ENCODE results near the gene LCORL.

Gene LCORL

DNA sequence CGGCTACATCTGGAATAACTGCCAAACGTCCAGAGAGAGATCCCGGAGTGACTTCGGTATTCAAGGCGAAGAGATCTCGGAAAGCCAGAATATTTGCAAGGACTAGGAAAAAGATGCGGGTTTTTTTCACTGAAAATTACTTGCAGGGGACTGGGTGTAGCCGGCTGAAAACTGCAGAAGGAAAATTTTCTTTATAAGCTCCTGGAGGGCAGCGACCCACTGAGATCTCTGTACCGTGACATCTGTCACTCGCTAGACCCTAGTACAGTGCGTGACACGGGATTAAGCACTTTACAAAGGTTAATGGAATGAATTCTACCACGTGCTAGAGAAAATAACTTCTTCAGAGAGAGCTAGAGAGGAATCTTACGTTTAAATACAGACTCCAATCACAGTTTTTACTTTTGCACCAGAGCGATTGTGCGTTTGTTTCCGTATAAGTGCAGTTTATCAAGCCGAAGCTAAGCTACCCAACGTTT is 1.1 kb upstream of the LCORL start:
- DNase-seq (ENCODE audit: low read depth, low spot score), result no peak
- TF ChIP-seq, protein P1, sequence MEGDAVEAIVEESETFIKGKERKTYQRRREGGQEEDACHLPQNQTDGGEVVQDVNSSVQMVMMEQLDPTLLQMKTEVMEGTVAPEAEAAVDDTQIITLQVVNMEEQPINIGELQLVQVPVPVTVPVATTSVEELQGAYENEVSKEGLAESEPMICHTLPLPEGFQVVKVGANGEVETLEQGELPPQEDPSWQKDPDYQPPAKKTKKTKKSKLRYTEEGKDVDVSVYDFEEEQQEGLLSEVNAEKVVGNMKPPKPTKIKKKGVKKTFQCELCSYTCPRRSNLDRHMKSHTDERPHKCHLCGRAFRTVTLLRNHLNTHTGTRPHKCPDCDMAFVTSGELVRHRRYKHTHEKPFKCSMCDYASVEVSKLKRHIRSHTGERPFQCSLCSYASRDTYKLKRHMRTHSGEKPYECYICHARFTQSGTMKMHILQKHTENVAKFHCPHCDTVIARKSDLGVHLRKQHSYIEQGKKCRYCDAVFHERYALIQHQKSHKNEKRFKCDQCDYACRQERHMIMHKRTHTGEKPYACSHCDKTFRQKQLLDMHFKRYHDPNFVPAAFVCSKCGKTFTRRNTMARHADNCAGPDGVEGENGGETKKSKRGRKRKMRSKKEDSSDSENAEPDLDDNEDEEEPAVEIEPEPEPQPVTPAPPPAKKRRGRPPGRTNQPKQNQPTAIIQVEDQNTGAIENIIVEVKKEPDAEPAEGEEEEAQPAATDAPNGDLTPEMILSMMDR (IDR thresholded peaks at IDR 0.05; ENCODE audit: insufficient read depth, low read length, missing control alignments), result no peak
- ChIA-PET CTCF (interaction anchor here (1.2 kb wide), 1 partner anchor 15 kb away, joined by 3 read pairs; no protein-coding TSS in a partner anchor), POLR2A (interaction anchor here (1.0 kb wide), 1 partner anchor 212 kb away, joined by 4 read pairs; the partner anchor contains the start of genes DCAF16 and NCAPG)
- H3K4me3 ChIP-seq (ENCODE audit: low read depth, low read length), result peak overlapping the region; percentile 87

GRCh38 chr4:18021470-18021719 is 160 bp downstream of the LCORL start:
- POLR2A ChIA-PET, result interaction anchor here (0.6 kb wide), 1 partner anchor 29 kb away, joined by 3 read pairs; no protein-coding TSS in a partner anchor
- peak overlapping the region; percentile 87 for H3K4me3 ChIP-seq (ENCODE audit: low read depth, low read length)
- DNase-seq (ENCODE audit: low read depth, low spot score), result no peak
- TF ChIP-seq, protein P1 (IDR thresholded peaks at IDR 0.05; ENCODE audit: insufficient read depth, low read length, missing control alignments), result no peak
- CTCF ChIA-PET, result interaction anchor here (1.0 kb wide), 1 partner anchor 204 kb away, joined by 3 read pairs; no protein-coding TSS in a partner anchor

- ChIA-PET POLR2A (no interaction called here), CTCF (interaction anchor here (0.7 to 1.0 kb wide), 2 partner anchors 10 to 204 kb away, joined by 3 read pairs; no protein-coding TSS in a partner anchor)
- DNase-seq (ENCODE audit: low read depth, low spot score), result no peak
- peak overlapping the region; percentile 87 for H3K4me3 ChIP-seq (ENCODE audit: low read depth, low read length)
- TF ChIP-seq, protein P1 (IDR thresholded peaks at IDR 0.05; ENCODE audit: insufficient read depth, low read length, missing control alignments), result no peak
Observed at GRCh38 chr4:18020671-18021469, 685 bp downstream of the LCORL start.

GRCh38 chr4:18020145-18020670 is 1.3 kb downstream of the LCORL start:
- ChIA-PET CTCF (interaction anchor here (0.7 to 1.6 kb wide), 5 partner anchors 9 to 204 kb away, joined by 3 to 4 read pairs (median 3); no protein-coding TSS in a partner anchor), POLR2A (no interaction called here)
- TF ChIP-seq, protein P1 (IDR thresholded peaks at IDR 0.05; ENCODE audit: insufficient read depth, low read length, missing control alignments), result no peak
- DNase-seq (ENCODE audit: low read depth, low spot score), result no peak
- H3K4me3 ChIP-seq (ENCODE audit: low read depth, low read length), result peak overlapping the region; percentile 87

- ChIA-PET POLR2A (no interaction called here), CTCF (no interaction called here)
- no peak for DNase-seq (ENCODE audit: low read depth, low spot score)
- no peak overlapping the region for H3K4me3 ChIP-seq (ENCODE audit: low read depth, low read length)
- TF ChIP-seq, protein P1 (IDR thresholded peaks at IDR 0.05; ENCODE audit: insufficient read depth, low read length, missing control alignments), result no peak
Observed at GRCh38 chr4:18014269-18014668, 7.3 kb downstream of the LCORL start.

DNA sequence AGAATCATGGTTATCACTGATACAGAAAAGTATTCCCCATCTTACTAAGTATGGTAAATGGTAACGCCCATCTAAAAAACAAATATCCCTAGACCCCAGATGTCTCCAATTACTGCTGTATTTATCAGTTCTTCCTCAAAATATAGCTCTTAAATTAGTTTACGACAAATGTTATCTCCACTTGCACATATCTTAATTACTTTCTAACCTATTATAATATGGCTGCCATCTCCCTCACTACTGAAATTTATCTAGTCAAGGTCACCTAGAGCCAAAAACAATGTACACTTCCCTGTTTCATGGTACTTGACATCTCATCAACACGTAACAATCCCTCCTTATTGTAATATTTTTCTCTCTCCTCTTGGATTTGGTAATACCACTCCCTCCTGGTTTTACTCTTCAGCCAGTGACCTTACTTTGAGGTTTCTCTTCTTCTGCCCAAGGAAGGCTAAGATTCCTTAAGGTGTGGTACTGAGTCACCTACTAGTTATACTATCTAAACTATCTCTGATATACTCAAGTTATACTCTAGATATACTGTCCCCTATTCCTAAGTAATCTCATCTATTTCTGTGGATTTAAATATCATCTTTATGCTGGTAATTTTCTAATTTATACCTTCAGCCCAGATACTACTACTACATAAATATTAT is 8.6 kb downstream of the LCORL start:
- ChIA-PET POLR2A (no interaction called here), CTCF (interaction anchor here (1.2 kb wide), 1 partner anchor 196 kb away, joined by 3 read pairs; no protein-coding TSS in a partner anchor)
- H3K4me3 ChIP-seq (ENCODE audit: low read depth, low read length), result no peak overlapping the region
- TF ChIP-seq, protein P1 (IDR thresholded peaks at IDR 0.05; ENCODE audit: insufficient read depth, low read length, missing control alignments), result no peak
- DNase-seq (ENCODE audit: low read depth, low spot score), result no peak

Data from AG04449 (cell line).